Activated CD8-positive, alpha-beta T cell treated with anti-CD3 and anti-CD28 coated beads, Interleukin-2, amount 10 ng/mL, durations not matched to agents 7 days and 5 days (primary cell): ENCODE data around the gene PSMG4. TPM values are rescaled to one million over a fixed set of nuclear protein-coding genes. Genes with fewer than 3 reads are reported as not detected.
"Not testable (repeated sequence)": the region's sequence is repeated elsewhere in the genome, so short reads cannot be mapped to it uniquely, and the experiment has no call there.

Source experiments
- ATAC-seq: fragments of 150-1000 bp; cut with Tn5 transposase; one replicate; pipeline ENCODE4 v1.10.0; 2021; ENCODE audit warnings: moderate library complexity
- CTCF ChIA-PET: fragments of 350-600 bp; sonication (Branson Sonifier 250); formaldehyde crosslinking; loops from one replicate; lab custom pipeline; 2021; ENCODE audit warnings: antibody characterized with exemption; lab: Charles Lee
- POLR2A ChIA-PET: fragments of 350-600 bp; sonication (Branson Sonifier 250); formaldehyde crosslinking; loops from one replicate; lab custom pipeline; 2021; ENCODE audit warnings: antibody characterized with exemption; lab: Charles Lee
- DNase-seq: peaks from one replicate; pipeline ENCODE4 v3.0.0-alpha.2; 2020
- H3K27ac Mint-ChIP-seq: one replicate; pipeline ENCODE4 v1.8.0; 2021; ENCODE audit warnings: mild to moderate bottlenecking, mixed read lengths
- H3K27me3 Mint-ChIP-seq: one replicate; pipeline ENCODE4 v1.8.0; 2021; ENCODE audit warnings: low read depth, mixed read lengths
- H3K36me3 Mint-ChIP-seq: one replicate; pipeline ENCODE4 v1.8.0; 2021; ENCODE audit warnings: low read depth, mixed read lengths
- H3K4me1 Mint-ChIP-seq: one replicate; pipeline ENCODE4 v1.8.0; 2021; ENCODE audit warnings: low read depth, mixed read lengths
- H3K4me3 Mint-ChIP-seq: one replicate; pipeline ENCODE4 v1.8.0; 2021; ENCODE audit warnings: mild to moderate bottlenecking, mixed read lengths
- H3K9me3 Mint-ChIP-seq: one replicate; pipeline ENCODE4 v1.8.0; 2022; ENCODE audit warnings: mixed read lengths; ENCODE audit not compliant: insufficient read depth
- total RNA-seq, 2 experiments: library from RNA; stranded (reverse); gene quantifications; one replicate each; pipeline ENCODE4 v1.2.3, GENCODE V29; 2021

PSMG4 gene
- total RNA-seq, 2 experiments from 2014 or later, result 35.3 to 35.5 TPM

DNA sequence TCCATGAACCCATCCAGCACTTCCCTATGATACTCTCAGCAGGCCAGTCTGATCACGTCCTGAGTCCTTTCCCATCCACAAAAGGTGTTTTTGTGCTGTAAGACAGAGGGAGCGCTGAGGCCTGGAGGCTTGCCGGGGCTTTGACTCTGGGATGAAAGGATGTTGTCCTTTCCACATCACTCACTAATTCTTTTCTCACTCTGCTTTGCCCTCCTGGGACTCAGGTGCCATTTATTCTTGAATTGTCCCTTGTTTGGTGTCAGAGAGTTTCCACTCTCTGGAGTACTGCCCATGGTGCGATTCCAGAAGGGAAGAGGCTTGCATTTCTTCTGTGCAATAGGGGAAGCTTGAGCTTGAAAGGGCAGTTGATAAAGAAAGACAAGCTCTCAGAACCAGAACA lies 16.0 kb upstream of the PSMG4 start:
- H3K4me3 Mint-ChIP-seq, result no peak overlapping the region
- peaks cover 35% of the 10 kb centered on the region for H3K27me3 Mint-ChIP-seq
- ChIA-PET POLR2A (no interaction called here), CTCF (interaction anchor here (2.3 kb wide), 1 partner anchor 9 kb away, joined by 10 read pairs; no protein-coding TSS in a partner anchor)
- no peaks in the 10 kb centered on the region for H3K36me3 Mint-ChIP-seq
- no peak overlapping the region for H3K27ac Mint-ChIP-seq
- DNase-seq, result no peak
- no peak for ATAC-seq
- H3K9me3 Mint-ChIP-seq, result no peaks in the 10 kb centered on the region
- no peaks in the 10 kb centered on the region for H3K4me1 Mint-ChIP-seq

GRCh38 chr6:3244003-3244831 lies 14.5 kb upstream of the PSMG4 start:
- Mint-ChIP-seq H3K9me3 (no peaks in the 10 kb centered on the region), H3K4me1 (no peaks in the 10 kb centered on the region), H3K27me3 (peaks cover 33% of the 10 kb centered on the region), H3K4me3 (no peak overlapping the region), H3K36me3 (no peaks in the 10 kb centered on the region), H3K27ac (no peak overlapping the region)
- no peak for ATAC-seq
- POLR2A ChIA-PET, result no interaction called here
- CTCF ChIA-PET, result interaction anchor here (0.8 to 2.3 kb wide), 2 partner anchors 7 to 12 kb away, joined by 3 to 10 read pairs; no protein-coding TSS in a partner anchor
- DNase-seq, result no peak

- H3K4me1 Mint-ChIP-seq, H3K36me3 Mint-ChIP-seq, POLR2A ChIA-PET, ATAC-seq, CTCF ChIA-PET, DNase-seq, H3K9me3 Mint-ChIP-seq, H3K4me3 Mint-ChIP-seq, H3K27ac Mint-ChIP-seq: not testable (repeated sequence)
- H3K27me3 Mint-ChIP-seq, result peaks cover 38% of the 10 kb centered on the region
Observed at GRCh38 chr6:3244832-3245161, 13.9 kb upstream of the PSMG4 start.

- Mint-ChIP-seq H3K27me3 (peaks cover 37% of the 10 kb centered on the region), H3K27ac (no peak overlapping the region), H3K4me3 (no peak overlapping the region), H3K9me3 (no peaks in the 10 kb centered on the region), H3K36me3 (no peaks in the 10 kb centered on the region), H3K4me1 (no peaks in the 10 kb centered on the region)
- ATAC-seq (no peak), DNase-seq (no peak)
- POLR2A ChIA-PET, result no interaction called here
- CTCF ChIA-PET, result no interaction called here
Observed at GRCh38 chr6:3245216-3245615, 13.5 kb upstream of the PSMG4 start.

DNA sequence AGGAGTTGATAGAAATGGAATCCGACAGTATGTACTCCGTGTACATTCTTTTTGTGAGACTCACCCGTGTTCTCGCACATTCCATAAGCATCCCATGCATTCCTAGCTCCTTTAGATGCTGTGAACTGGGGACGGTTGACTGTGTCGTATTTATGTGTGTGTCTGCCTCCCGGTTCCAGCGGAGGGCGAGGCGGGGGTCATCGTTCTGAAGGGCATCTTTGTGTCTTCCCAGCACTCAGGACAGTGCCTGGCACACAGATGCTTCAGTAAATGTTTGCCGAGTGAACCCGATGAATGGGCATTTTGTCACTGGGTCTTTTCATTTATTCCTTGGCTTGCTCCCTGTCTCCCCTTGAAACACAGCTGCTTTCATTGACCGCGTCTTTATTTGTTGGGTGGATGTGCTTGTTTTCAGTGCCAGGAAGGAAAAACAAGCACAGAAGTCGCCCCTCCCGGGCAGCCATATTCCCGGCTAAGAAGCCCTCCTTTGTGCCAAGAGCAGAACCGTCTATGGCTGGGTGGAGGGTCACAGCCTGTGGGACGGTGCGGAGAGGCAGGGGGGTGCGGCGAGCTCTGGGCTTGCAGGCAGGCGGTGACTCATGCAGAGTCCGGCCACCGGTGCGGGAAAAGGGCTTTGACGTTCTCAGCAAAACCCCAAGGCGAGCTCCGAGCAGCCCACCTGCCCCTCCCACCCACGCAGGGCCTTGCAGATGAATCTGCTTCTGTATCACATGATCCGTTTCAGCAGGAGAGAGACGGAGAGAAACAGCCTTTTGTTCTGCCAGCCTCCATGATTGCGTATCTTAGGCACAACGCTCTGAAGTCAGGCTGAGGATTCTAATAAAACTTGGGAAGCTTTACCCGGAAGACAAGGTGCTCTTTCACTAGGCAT lies 11.2 kb upstream of the PSMG4 start:
- POLR2A ChIA-PET, result no interaction called here
- H3K9me3 Mint-ChIP-seq, result no peaks in the 10 kb centered on the region
- CTCF ChIA-PET, result interaction anchor here (0.8 to 1.1 kb wide), 3 partner anchors 12 to 172 kb away, joined by 3 read pairs; partner anchors contain the start of gene PSMG4
- no peaks in the 10 kb centered on the region for H3K36me3 Mint-ChIP-seq
- DNase-seq, result no peak
- ATAC-seq, result no peak
- no peak overlapping the region for H3K4me3 Mint-ChIP-seq
- H3K27ac Mint-ChIP-seq, result no peak overlapping the region
- peaks cover 38% of the 10 kb centered on the region for H3K27me3 Mint-ChIP-seq
- H3K4me1 Mint-ChIP-seq, result peaks cover 9% of the 10 kb centered on the region

- ATAC-seq, result no peak
- Mint-ChIP-seq H3K27ac (no peak overlapping the region), H3K36me3 (no peaks in the 10 kb centered on the region)
Observed at GRCh38 chr6:3249821-3250220, 8.9 kb upstream of the PSMG4 start.

DNA sequence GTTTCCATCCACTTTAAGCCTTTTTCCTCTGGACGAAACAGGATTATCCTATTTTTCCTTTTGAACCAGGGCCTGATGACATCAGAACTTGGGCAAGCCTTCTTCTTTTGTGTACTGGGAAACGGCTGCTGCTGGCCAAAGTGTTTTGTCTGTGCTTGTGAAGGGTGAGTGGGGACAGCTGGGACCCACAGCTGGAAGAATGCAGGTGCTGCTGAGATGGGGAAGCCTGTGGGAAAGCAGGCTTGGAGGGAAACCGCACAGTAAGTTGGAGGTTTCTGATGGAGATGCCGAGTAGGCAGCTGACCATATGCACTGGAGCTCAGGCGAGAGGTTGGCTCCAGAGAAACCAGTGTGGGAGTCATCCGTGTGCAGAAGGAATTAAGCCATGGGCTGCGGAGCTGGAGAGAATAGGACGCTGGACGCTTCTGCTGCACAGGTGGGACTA lies 8.5 kb upstream of the PSMG4 start:
- no peak for ATAC-seq
- Mint-ChIP-seq H3K36me3 (no peaks in the 10 kb centered on the region), H3K9me3 (no peaks in the 10 kb centered on the region), H3K27ac (no peak overlapping the region), H3K4me1 (peaks cover 9% of the 10 kb centered on the region), H3K27me3 (peaks cover 27% of the 10 kb centered on the region), H3K4me3 (no peak overlapping the region)
- ChIA-PET CTCF (interaction anchor here (1.3 to 3.3 kb wide), 8 partner anchors 9 to 126 kb away, joined by 4 to 27 read pairs (median 12); no protein-coding TSS in a partner anchor), POLR2A (no interaction called here)
- DNase-seq, result no peak

More at GRCh38 chr6:3249821-3250220, 8.9 kb upstream of the PSMG4 start:
- CTCF ChIA-PET, result interaction anchor here (2.4 to 3.3 kb wide), 4 partner anchors 10 to 126 kb away, joined by 12 to 27 read pairs (median 16); no protein-coding TSS in a partner anchor
- peaks cover 27% of the 10 kb centered on the region for H3K27me3 Mint-ChIP-seq
- peaks cover 9% of the 10 kb centered on the region for H3K4me1 Mint-ChIP-seq
- no peak overlapping the region for H3K4me3 Mint-ChIP-seq
- DNase-seq, result no peak
- POLR2A ChIA-PET, result no interaction called here
- H3K9me3 Mint-ChIP-seq, result no peaks in the 10 kb centered on the region

DNA sequence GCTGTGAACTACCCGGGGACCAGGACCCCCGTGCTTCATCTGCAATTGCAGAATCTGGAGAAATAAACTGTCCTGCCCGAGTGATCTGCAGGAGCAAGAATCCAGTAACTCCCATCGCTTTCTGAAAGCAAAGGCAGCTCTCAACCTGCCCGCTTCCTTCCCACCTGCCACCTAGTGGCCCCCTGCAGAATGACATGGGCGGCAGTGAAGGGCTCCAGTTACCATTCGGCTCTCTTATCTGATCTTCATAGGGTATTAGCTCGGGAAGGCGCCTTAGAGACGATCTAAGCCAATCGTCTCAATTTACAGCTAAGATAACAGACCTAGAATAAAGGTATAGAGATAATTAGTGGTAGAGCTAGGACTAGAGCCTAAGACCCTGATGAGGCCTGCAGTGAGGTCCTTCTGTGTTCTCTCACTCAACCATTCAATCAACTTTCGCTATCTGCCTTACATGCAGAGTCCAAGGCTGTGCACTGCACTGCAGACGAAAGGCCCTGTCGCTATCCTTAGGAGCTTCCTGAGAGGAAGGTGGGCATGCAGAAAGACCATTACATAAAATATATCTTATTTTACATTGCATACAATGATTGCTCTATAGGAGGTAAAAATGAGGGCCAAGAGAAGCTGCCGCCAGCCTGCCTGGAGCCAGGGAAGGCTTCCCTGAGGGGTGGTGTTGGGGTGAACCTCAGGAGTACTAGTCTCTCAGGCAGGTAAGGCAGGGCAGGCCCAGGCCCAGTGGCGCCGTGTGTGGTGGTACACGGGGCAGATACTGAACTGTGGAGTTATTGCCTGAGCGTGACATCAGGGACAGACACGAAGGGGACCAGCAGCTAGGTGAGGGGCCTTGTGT lies 7.1 kb upstream of the PSMG4 start:
- Mint-ChIP-seq H3K9me3 (no peaks in the 10 kb centered on the region), H3K4me3 (no peak overlapping the region), H3K4me1 (peaks cover 9% of the 10 kb centered on the region), H3K27ac (no peak overlapping the region), H3K36me3 (no peaks in the 10 kb centered on the region), H3K27me3 (peaks cover 28% of the 10 kb centered on the region)
- DNase-seq (peak; percentile 84), ATAC-seq (peak; percentile 87)
- ChIA-PET CTCF (interaction anchor here (0.6 to 3.3 kb wide), 46 partner anchors 8 to 483 kb away, joined by 3 to 27 read pairs (median 4); partner anchors contain the start of genes SERPINB1, TUBB2A and TUBB2B), POLR2A (no interaction called here)

DNA sequence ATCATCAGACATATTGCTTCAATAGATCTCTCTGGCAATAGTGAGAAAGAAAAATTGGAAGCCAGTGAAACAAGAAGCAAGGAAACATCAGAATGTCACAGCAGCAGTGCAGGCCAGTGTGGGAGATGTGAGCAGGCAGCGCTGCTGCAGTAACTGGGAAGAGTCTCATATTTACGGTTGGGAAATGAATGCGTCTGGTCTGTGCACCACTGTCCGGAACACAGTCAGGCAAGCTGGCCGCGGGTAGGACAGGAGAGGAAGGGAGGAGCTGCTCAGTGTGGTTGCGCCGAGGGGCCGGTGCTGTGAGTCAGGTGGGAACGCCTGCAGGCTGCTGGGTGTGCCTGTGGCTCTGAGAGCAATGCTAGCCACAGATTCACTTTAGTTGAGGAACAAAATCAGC lies 6.4 kb upstream of the PSMG4 start:
- no peak overlapping the region for H3K4me3 Mint-ChIP-seq
- H3K27ac Mint-ChIP-seq, result no peak overlapping the region
- ChIA-PET CTCF (interaction anchor here (0.9 to 3.3 kb wide), 21 partner anchors 9 to 263 kb away, joined by 3 to 27 read pairs (median 6); partner anchors contain the start of gene TUBB2B), POLR2A (no interaction called here)
- no peaks in the 10 kb centered on the region for H3K36me3 Mint-ChIP-seq
- H3K4me1 Mint-ChIP-seq, result peaks cover 9% of the 10 kb centered on the region
- no peak for DNase-seq
- H3K27me3 Mint-ChIP-seq, result peaks cover 35% of the 10 kb centered on the region
- ATAC-seq, result no peak
- H3K9me3 Mint-ChIP-seq, result no peaks in the 10 kb centered on the region

DNA sequence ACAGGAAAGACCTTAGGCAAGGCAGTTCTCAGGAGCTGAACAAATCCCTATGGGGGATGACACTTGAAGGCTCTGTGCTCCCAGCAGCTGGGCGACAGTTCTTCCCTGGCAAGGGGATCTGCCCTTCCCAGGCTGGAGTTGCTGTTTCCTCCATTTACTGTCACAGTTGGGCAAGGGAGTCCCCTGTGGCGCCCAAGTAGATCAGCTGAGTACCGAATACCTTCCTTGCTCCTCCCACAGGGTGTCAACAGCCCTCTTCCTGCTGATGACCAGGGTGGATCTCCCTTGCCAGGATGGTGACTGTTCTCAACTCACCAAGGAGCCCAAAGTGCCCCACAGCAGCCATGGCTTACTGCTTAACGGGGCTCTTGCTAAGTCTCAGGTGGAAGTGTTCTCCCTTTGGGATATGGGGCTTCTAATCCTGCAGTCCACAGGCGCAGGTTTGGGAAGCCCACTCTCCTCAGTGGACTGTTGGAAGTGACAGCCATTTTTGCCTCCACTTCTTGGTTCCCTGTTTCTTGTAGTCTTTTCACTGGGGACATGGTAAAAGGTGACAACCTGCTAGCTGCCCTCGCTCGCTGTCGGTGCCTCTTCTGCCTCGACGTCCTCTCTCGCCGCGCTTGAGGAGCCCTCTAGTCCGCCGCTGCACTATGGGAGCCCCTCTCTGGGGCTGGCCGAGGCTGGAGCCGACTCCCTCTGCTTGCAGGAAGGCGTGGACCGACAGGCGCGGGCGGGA lies 5.7 kb upstream of the PSMG4 start:
- CTCF ChIA-PET, result interaction anchor here (1.4 to 3.3 kb wide), 3 partner anchors 24 to 129 kb away, joined by 3 to 27 read pairs (median 4); no protein-coding TSS in a partner anchor
- Mint-ChIP-seq H3K27ac (no peak overlapping the region), H3K27me3 (peaks cover 32% of the 10 kb centered on the region), H3K4me3 (no peak overlapping the region), H3K9me3 (no peaks in the 10 kb centered on the region), H3K36me3 (no peaks in the 10 kb centered on the region), H3K4me1 (peaks cover 9% of the 10 kb centered on the region)
- ATAC-seq, result no peak
- no peak for DNase-seq
- POLR2A ChIA-PET, result no interaction called here
